Neuronal stem cell (in vitro differentiated cells): Measurements from ENCODE around the gene HNRNPAB.

Experiments used
- DNase-seq: peaks from one replicate; pipeline ENCODE4 v3.0.0-alpha.2; 2013; ENCODE audit warnings: low spot score
- H2AFZ ChIP-seq: one replicate; pipeline ENCODE4 v1.6.1; 2013; ENCODE audit warnings: mild to moderate bottlenecking, low read length, inconsistent platforms
- H2AK5ac ChIP-seq: 2 replicates; pipeline ENCODE4 v1.6.1; 2013; ENCODE audit warnings: low read depth, mild to moderate bottlenecking, inconsistent platforms, low read length, moderate library complexity, mixed read lengths
- H2BK120ac ChIP-seq: 2 replicates; pipeline ENCODE4 v1.6.1; 2013; ENCODE audit warnings: low read depth, mild to moderate bottlenecking, inconsistent platforms, low read length, moderate library complexity, mixed read lengths
- H2BK12ac ChIP-seq: one replicate; pipeline ENCODE4 v1.6.1; 2013; ENCODE audit warnings: low read length, inconsistent platforms
- H2BK15ac ChIP-seq: 2 replicates; pipeline ENCODE4 v1.6.1; 2013; ENCODE audit warnings: mild to moderate bottlenecking, low read length, inconsistent platforms, mixed read lengths
- H2BK5ac ChIP-seq: one replicate; pipeline ENCODE4 v1.6.1; 2013; ENCODE audit warnings: inconsistent platforms, mild to moderate bottlenecking, low read length, moderate library complexity
- H3K14ac ChIP-seq: one replicate; pipeline ENCODE4 v1.6.1; 2013; ENCODE audit warnings: low read length, inconsistent platforms
- H3K18ac ChIP-seq: 2 replicates; pipeline ENCODE4 v1.6.1; 2013; ENCODE audit warnings: low read length, inconsistent platforms
- H3K23ac ChIP-seq: 2 replicates; pipeline ENCODE4 v1.6.1; 2013; ENCODE audit warnings: low read depth, mild to moderate bottlenecking, mixed read lengths, low read length, inconsistent platforms; ENCODE audit not compliant: poor library complexity
- H3K27ac ChIP-seq: replicated peaks from 3 replicates; pipeline ENCODE4 v1.5.1; 2013; ENCODE audit warnings: low read length, inconsistent platforms
- H3K27me3 ChIP-seq, 3 experiments: 2 replicates each; pipeline ENCODE4 v1.6.1; 2013; ENCODE audit warnings: low read length in 3 of 3, mild to moderate bottlenecking in 2 of 3, inconsistent platforms in 1 of 3, low read depth in 1 of 3, mixed read lengths in 1 of 3, moderate library complexity in 1 of 3; ENCODE audit not compliant: control insufficient read depth in 3 of 3, insufficient read depth in 3 of 3
- H3K36me3 ChIP-seq, 2 donors: replicated peaks in 1 of 2; 2 replicates each; pipeline ENCODE4 v1.6.1; 2013; ENCODE audit warnings: low read length in 2 of 2; ENCODE audit not compliant: control insufficient read depth in 2 of 2, insufficient read depth in 2 of 2
- H3K4ac ChIP-seq: 2 replicates; pipeline ENCODE4 v1.6.1; 2013; ENCODE audit warnings: inconsistent platforms, mild to moderate bottlenecking, low read length, moderate library complexity
- H3K4me1 ChIP-seq, 2 donors: 1 replicate in 1 of 2; 2 replicates in 1 of 2; pipeline ENCODE4 v1.6.1; 2013; ENCODE audit warnings: low read length in 2 of 2, low read depth in 1 of 2; ENCODE audit not compliant: control insufficient read depth in 2 of 2, insufficient read depth in 1 of 2
- H3K4me2 ChIP-seq: one replicate; pipeline ENCODE4 v1.6.1; 2013; ENCODE audit warnings: mild to moderate bottlenecking, low read length, inconsistent platforms; ENCODE audit not compliant: insufficient read depth, poor library complexity, severe bottlenecking
- H3K4me3 ChIP-seq, 2 donors: 2 replicates each; pipeline ENCODE4 v1.5.1; 2013; ENCODE audit warnings: low read length in 2 of 2, mild to moderate bottlenecking in 2 of 2, inconsistent platforms in 1 of 2, moderate library complexity in 1 of 2
- H3K79me1 ChIP-seq: one replicate; pipeline ENCODE4 v1.6.1; 2013; ENCODE audit warnings: low read depth, mild to moderate bottlenecking, inconsistent platforms, low read length, moderate library complexity
- H3K9ac ChIP-seq: one replicate; pipeline ENCODE4 v1.6.1; 2013; ENCODE audit warnings: mild to moderate bottlenecking, low read depth, low read length, inconsistent platforms; ENCODE audit not compliant: poor library complexity
- H3K9me3 ChIP-seq, 2 donors: replicated peaks in 1 of 2; 2 replicates each; pipeline versions ENCODE3 to v1.6.1; 2013; ENCODE audit warnings: low read length in 2 of 2, mild to moderate bottlenecking in 2 of 2, inconsistent platforms in 1 of 2, low read depth in 1 of 2, mixed read lengths in 1 of 2, moderate library complexity in 1 of 2; ENCODE audit not compliant: control insufficient read depth in 2 of 2, insufficient read depth in 1 of 2
- H4K8ac ChIP-seq: one replicate; pipeline ENCODE4 v1.6.1; 2013; ENCODE audit warnings: low read depth, mild to moderate bottlenecking, inconsistent platforms, low read length, moderate library complexity
- H4K91ac ChIP-seq: one replicate; pipeline ENCODE4 v1.6.1; 2013; ENCODE audit warnings: low read length, low read depth, mild to moderate bottlenecking, inconsistent platforms; ENCODE audit not compliant: poor library complexity
- WGBS, 2 donors: extraction: QIAGEN DNeasy Blood & Tissue Kit; methylation state at CpG; one replicate each; pipeline ENCODE4 v1.1.7; 2013; ENCODE audit warnings: missing lambda C conversion rate in 2 of 2, mixed read lengths in 1 of 2; ENCODE audit not compliant: insufficient read length in 2 of 2, insufficient replicate concordance in 1 of 2; ENCODE audit errors: extremely low coverage in 2 of 2; 5-methylcytosine and 5-hydroxymethylcytosine counted together

HNRNPAB gene

GRCh38 chr5:178186427-178186826, 17.9 kb upstream of the HNRNPAB start:
- no peaks in the 10 kb centered on the region for H3K79me1 ChIP-seq
- H2BK12ac ChIP-seq, result no peak overlapping the region
- no CpG with 5 or more reads among the region's 6 CpGs for whole genome bisulfite sequencing, 2 donors
- H3K4me3 ChIP-seq, result no peak overlapping the region
- H3K4me2 ChIP-seq, result no peak overlapping the region
- no peak for DNase-seq
- H3K14ac ChIP-seq, result no peak overlapping the region
- no peak overlapping the region for H2AFZ ChIP-seq
- H3K9ac ChIP-seq, result no peak overlapping the region
- no peak overlapping the region for H2BK15ac ChIP-seq
- no peak overlapping the region for H4K91ac ChIP-seq
- H3K23ac ChIP-seq, result no peak overlapping the region
- H2BK5ac ChIP-seq, result no peak overlapping the region
- no peak overlapping the region for H4K8ac ChIP-seq
- no peaks in the 10 kb centered on the region for H3K9me3 ChIP-seq
- H3K27ac ChIP-seq, result no peak overlapping the region
- no peak overlapping the region for H2BK120ac ChIP-seq
- no peak overlapping the region for H3K18ac ChIP-seq
- no peak overlapping the region for H2AK5ac ChIP-seq
- peaks cover 0 to 2% of the 10 kb centered on the region in 2 donors for H3K4me1 ChIP-seq
- H3K36me3 ChIP-seq, result no peaks in the 10 kb centered on the region
- H3K4ac ChIP-seq, result no peak overlapping the region
- H3K27me3 ChIP-seq, result peaks cover 0 to 3% (median 0%) of the 10 kb centered on the region in 3 experiments

- peaks cover 0 to 2% of the 10 kb centered on the region in 2 donors for H3K4me1 ChIP-seq
- H2BK120ac ChIP-seq, result no peak within 1 kb of the TSS
- peak within 1 kb of the TSS; percentile 38 for H3K18ac ChIP-seq
- H2AK5ac ChIP-seq, result no peak within 1 kb of the TSS
- no peak within 1 kb of the TSS for H4K8ac ChIP-seq
- no peak within 1 kb of the TSS for H3K4me3 ChIP-seq
- no peak within 1 kb of the TSS for H2BK12ac ChIP-seq
- H2BK15ac ChIP-seq, result no peak within 1 kb of the TSS
- no peak within 1 kb of the TSS for H3K4me2 ChIP-seq
- no peak within 1 kb of the TSS for H2BK5ac ChIP-seq
- no peak within 1 kb of the TSS for H3K9ac ChIP-seq
- no peak within 1 kb of the TSS for H4K91ac ChIP-seq
- H3K23ac ChIP-seq, result no peak within 1 kb of the TSS
- WGBS, 2 donors, result no CpG with 5 or more reads among the region's 27 CpGs
- no peak within 1 kb of the TSS for H3K14ac ChIP-seq
- no peaks in the 10 kb centered on the region for H3K79me1 ChIP-seq
- H3K27me3 ChIP-seq, result peaks cover 0 to 3% (median 0%) of the 10 kb centered on the region in 3 experiments
- no peak within 1 kb of the TSS for H2AFZ ChIP-seq
- no peak for DNase-seq
- H3K4ac ChIP-seq, result no peak within 1 kb of the TSS
- H3K36me3 ChIP-seq, result no peaks in the 10 kb centered on the region
- H3K27ac ChIP-seq, result no peak within 1 kb of the TSS
- no peaks in the 10 kb centered on the region for H3K9me3 ChIP-seq
These were observed 17.3 kb upstream of the HNRNPAB start, which contains the start of gene GMCL2 for GRCh38 chr5:178187014-178187413. Gene GMCL2 (minus strand): TSS chr5:178187371. CDS start chr5:178187299, 72 bp downstream.

GRCh38 chr5:178189433-178189832, 14.9 kb upstream of the HNRNPAB start:
- no peak overlapping the region for H3K18ac ChIP-seq
- H3K27ac ChIP-seq, result no peak overlapping the region
- H3K4me3 ChIP-seq, result no peak overlapping the region
- H4K91ac ChIP-seq, result no peak overlapping the region
- no peak overlapping the region for H4K8ac ChIP-seq
- no peak overlapping the region for H2BK120ac ChIP-seq
- H3K4ac ChIP-seq, result no peak overlapping the region
- no peaks in the 10 kb centered on the region for H3K4me1 ChIP-seq
- WGBS, 2 donors, result no CpG with 5 or more reads among the region's 2 CpGs
- H3K9ac ChIP-seq, result no peak overlapping the region
- no peak overlapping the region for H2AK5ac ChIP-seq
- H2BK15ac ChIP-seq, result no peak overlapping the region
- DNase-seq, result no peak
- H3K79me1 ChIP-seq, result no peaks in the 10 kb centered on the region
- H2BK12ac ChIP-seq, result no peak overlapping the region
- H3K9me3 ChIP-seq, result peaks cover 0 to 4% of the 10 kb centered on the region in 2 donors
- peaks cover 0 to 15% (median 0%) of the 10 kb centered on the region in 3 experiments for H3K27me3 ChIP-seq
- H2AFZ ChIP-seq, result no peak overlapping the region
- no peak overlapping the region for H3K4me2 ChIP-seq
- no peak overlapping the region for H3K23ac ChIP-seq
- H2BK5ac ChIP-seq, result no peak overlapping the region
- H3K36me3 ChIP-seq, result no peaks in the 10 kb centered on the region
- no peak overlapping the region for H3K14ac ChIP-seq

GRCh38 chr5:178191661-178192060, 12.7 kb upstream of the HNRNPAB start:
- Histone ChIP-seq H2AFZ (no peak overlapping the region), H3K79me1 (no peaks in the 10 kb centered on the region), H3K4me3 (no peak overlapping the region), H3K27me3 (peaks cover 0 to 18% (median 0%) of the 10 kb centered on the region in 3 experiments), H4K8ac (no peak overlapping the region), H2BK12ac (no peak overlapping the region), H3K27ac (no peak overlapping the region), H3K36me3 (no peaks in the 10 kb centered on the region), H4K91ac (no peak overlapping the region), H2BK15ac (no peak overlapping the region), H3K9ac (no peak overlapping the region), H3K4me2 (no peak overlapping the region), H3K23ac (no peak overlapping the region), H2BK120ac (no peak overlapping the region), H3K4me1 (peaks cover 3 to 9% of the 10 kb centered on the region in 2 donors), H3K9me3 (peaks cover 0 to 4% of the 10 kb centered on the region in 2 donors), H2AK5ac (no peak overlapping the region), H3K4ac (no peak overlapping the region), H3K14ac (no peak overlapping the region), H2BK5ac (no peak overlapping the region), H3K18ac (no peak overlapping the region)
- DNase-seq, result no peak
- WGBS, 2 donors, result no CpG with 5 or more reads among the region's 4 CpGs
